ENCODE data around the gene PAXX. TPM values are rescaled to one million over a fixed set of nuclear protein-coding genes. Genes with fewer than 3 reads are reported as not detected.

Gene PAXX
- total RNA-seq, 1 experiment from 2014 or later, result 89.0 TPM

- Histone ChIP-seq H3K4me2 (ENCODE audit: low read length) (no peak overlapping the region), H2AFZ (ENCODE audit: low read depth, low read length, poor library complexity, severe bottlenecking) (no peak overlapping the region), H3K27me3 (ENCODE audit: insufficient read depth, low read length) (no peaks in the 10 kb centered on the region), H3K9ac (ENCODE audit: low read length) (no peak overlapping the region), H3K4me1 (ENCODE audit: control insufficient read depth in 1 of 2, insufficient read depth in 2 of 2, low read length in 2 of 2) (peaks cover 37 to 54% of the 10 kb centered on the region in 2 experiments), H3K4me3 (replicated peaks in 1 of 2; ENCODE audit: low read depth in 1 of 2, low read length in 2 of 2) (no peak overlapping the region), H3K79me2 (ENCODE audit: insufficient read depth, low read length) (peaks cover 27% of the 10 kb centered on the region; the same call in 1 of the 2 replicates), H3K27ac (ENCODE audit: low read depth, low read length) (no peak overlapping the region), H3K9me2 (ENCODE audit: insufficient read depth) (no peaks in the 10 kb centered on the region), H3K36me3 (ENCODE audit: control insufficient read depth in 1 of 2, insufficient read depth in 2 of 2, low read length in 2 of 2) (no peaks in the 10 kb centered on the region), H4K20me1 (ENCODE audit: insufficient read depth) (no peaks in the 10 kb centered on the region), H3K9me3 (ENCODE audit: control insufficient read depth in 1 of 2, insufficient read depth in 1 of 2, low read depth in 1 of 2, low read length in 2 of 2) (no peaks in the 10 kb centered on the region)
- DNase-seq (ENCODE audit: low read depth, low spot score) (no peak), ATAC-seq (no peak)
- intact Hi-C loops (cut with micrococcal nuclease), result no loop called here
- BruUV-seq (replicated peaks), result no TSS peak
- ChIA-PET RAD21 (ENCODE audit: low non-redundant PET in 1 of 2, low total read pairs in 2 of 2, uncharacterized antibody in 2 of 2, unreplicated experiment in 2 of 2) (interaction anchor here in 1 of 2 experiments (1.2 kb wide), 1 partner anchor 82 kb away, joined by 4 read pairs; no protein-coding TSS in a partner anchor), POLR2A (interaction anchor here (0.7 to 1.4 kb wide), 4 partner anchors 38 to 211 kb away, joined by 3 to 6 read pairs (median 6); partner anchors contain the start of genes PAXX and TUBB4B), CTCF (interaction anchor here (0.6 to 2.1 kb wide), 38 partner anchors 9 to 336 kb away, joined by 3 to 42 read pairs (median 5); partner anchors contain the start of genes AJM1, CLIC3, ENTPD2 and FBXW5)
- no peak for TF ChIP-seq EZH2 (IDR thresholded peaks at IDR 0.05)
- no peak for TF ChIP-seq EZH2phosphoT487 (IDR thresholded peaks at IDR 0.05; ENCODE audit: borderline replicate concordance)
- TF ChIP-seq POLR2AphosphoS5 (IDR thresholded peaks at IDR 0.05; ENCODE audit: low read depth, low read length), result no peak
- TF ChIP-seq MAX (IDR thresholded peaks at IDR 0.05), result no peak
Measured at GRCh38 chr9:137030006-137030405, 37.8 kb downstream of the PAXX start.

- ATAC-seq (no peak), DNase-seq (ENCODE audit: low read depth, low spot score) (no peak)
- H3K27me3 ChIP-seq (ENCODE audit: insufficient read depth, low read length), result no peaks in the 10 kb centered on the region
- no peak overlapping the region for H3K4me2 ChIP-seq (ENCODE audit: low read length)
- H4K20me1 ChIP-seq (ENCODE audit: insufficient read depth), result no peaks in the 10 kb centered on the region
- peaks cover 31 to 53% of the 10 kb centered on the region in 2 experiments for H3K4me1 ChIP-seq (ENCODE audit: control insufficient read depth in 1 of 2, insufficient read depth in 2 of 2, low read length in 2 of 2)
- H3K9ac ChIP-seq (ENCODE audit: low read length), result no peak overlapping the region
- ChIA-PET POLR2A (no interaction called here), RAD21 (ENCODE audit: low non-redundant PET in 1 of 2, low total read pairs in 2 of 2, uncharacterized antibody in 2 of 2, unreplicated experiment in 2 of 2) (interaction anchor here in 1 of 2 experiments (0.6 kb wide), 1 partner anchor 18 kb away, joined by 4 read pairs; no protein-coding TSS in a partner anchor), CTCF (interaction anchor here (0.8 to 2.1 kb wide), 2 partner anchors 83 kb away, joined by 5 to 42 read pairs; no protein-coding TSS in a partner anchor)
- no peak overlapping the region for H3K4me3 ChIP-seq (replicated peaks in 1 of 2; ENCODE audit: low read depth in 1 of 2, low read length in 2 of 2)
- H3K27ac ChIP-seq (ENCODE audit: low read depth, low read length), result no peak overlapping the region
- intact Hi-C loops (cut with micrococcal nuclease), result no loop called here
- H2AFZ ChIP-seq (ENCODE audit: low read depth, low read length, poor library complexity, severe bottlenecking), result no peak overlapping the region
- BruUV-seq (replicated peaks), result no TSS peak
- H3K79me2 ChIP-seq (ENCODE audit: insufficient read depth, low read length), result peaks cover 18% of the 10 kb centered on the region; the same call in 1 of the 2 replicates
- no peaks in the 10 kb centered on the region for H3K36me3 ChIP-seq (ENCODE audit: control insufficient read depth in 1 of 2, insufficient read depth in 2 of 2, low read length in 2 of 2)
- no peaks in the 10 kb centered on the region for H3K9me3 ChIP-seq (ENCODE audit: control insufficient read depth in 1 of 2, insufficient read depth in 1 of 2, low read depth in 1 of 2, low read length in 2 of 2)
- no peaks in the 10 kb centered on the region for H3K9me2 ChIP-seq (ENCODE audit: insufficient read depth)
- TF ChIP-seq ELF1 (IDR thresholded peaks at IDR 0.05; ENCODE audit: borderline replicate concordance, low read depth) (no peak), SP1 (IDR thresholded peaks at IDR 0.05; ENCODE audit: low read depth) (no peak), FOSL1 (IDR thresholded peaks at IDR 0.05; ENCODE audit: low read depth) (no peak), EZH2phosphoT487 (IDR thresholded peaks at IDR 0.05; ENCODE audit: borderline replicate concordance) (no peak), YY1 (IDR thresholded peaks at IDR 0.05; ENCODE audit: extremely low read depth, insufficient replicate concordance, low read depth, low read length) (no peak), ZNF274 (IDR thresholded peaks at IDR 0.05; ENCODE audit: low read depth, low read length) (no peak), EZH2 (IDR thresholded peaks at IDR 0.05) (no peak), CBX3 (IDR thresholded peaks at IDR 0.05; ENCODE audit: low read depth) (no peak), RAD21 (IDR thresholded peaks at IDR 0.05; ENCODE audit: low read depth) (no peak), ZFX (IDR thresholded peaks at IDR 0.05) (no peak), EGR1 (IDR thresholded peaks at IDR 0.05; ENCODE audit: low read depth) (no peak), REST (IDR thresholded peaks at IDR 0.05; ENCODE audit: low read depth) (no peak), POLR2A (IDR thresholded peaks at IDR 0.05; ENCODE audit: borderline replicate concordance, extremely low read depth, insufficient read depth, insufficient read length) (no peak)
Measured at GRCh38 chr9:137030538-137031527, 38.6 kb downstream of the PAXX start.

Measured in HCT116 (cell line).